ENCODE results near the gene BCL7A. TPM values are rescaled to one million over a fixed set of nuclear protein-coding genes. Genes with fewer than 3 reads are reported as not detected.
"Not testable (repeated sequence)": the region's sequence is repeated elsewhere in the genome, so short reads cannot be mapped to it uniquely, and the experiment has no call there.

Gene BCL7A
- total and polyA plus RNA-seq, 2 experiments from 2014 or later: 12.7 to 14.9 TPM

- not testable (repeated sequence) for H3K4me1 ChIP-seq (ENCODE audit: insufficient read depth); H3F3A ChIP-seq (replicated peaks; ENCODE audit: low read depth); DNase-seq (ENCODE audit: low spot score); H3K27me3 Mint-ChIP-seq (ENCODE audit: insufficient read depth, low read depth, poor library complexity); H3K36me3 Mint-ChIP-seq (ENCODE audit: low read depth); H3K36me3 ChIP-seq (ENCODE audit: insufficient read depth); H3K9me3 Mint-ChIP-seq; H2AFZ ChIP-seq; H3K27ac ChIP-seq (ENCODE audit: low read depth); H3K4me2 ChIP-seq; H3K27ac Mint-ChIP-seq; ATAC-seq; H3K4me3 Mint-ChIP-seq; H3K27me3 ChIP-seq (ENCODE audit: insufficient read depth); H3K79me2 ChIP-seq (replicated peaks; ENCODE audit: insufficient read depth); H3K4me3 ChIP-seq; H3K9me2 ChIP-seq (ENCODE audit: insufficient read depth); H4K20me1 ChIP-seq (replicated peaks; ENCODE audit: insufficient read depth); H3K4me1 Mint-ChIP-seq
These were observed 33.2 kb upstream of the BCL7A start for GRCh38 chr12:121988519-121988918.

GRCh38 chr12:121989276-121990113 is 32.2 kb upstream of the BCL7A start:
- Histone ChIP-seq H3K27ac (ENCODE audit: low read depth) (no peak overlapping the region), H3K27me3 (ENCODE audit: insufficient read depth) (no peaks in the 10 kb centered on the region), H2AFZ (no peak overlapping the region), H3K4me3 (no peak overlapping the region), H3K9me2 (ENCODE audit: insufficient read depth) (no peaks in the 10 kb centered on the region), H3K79me2 (replicated peaks; ENCODE audit: insufficient read depth) (no peaks in the 10 kb centered on the region), H3K4me1 (ENCODE audit: insufficient read depth) (no peaks in the 10 kb centered on the region), H4K20me1 (replicated peaks; ENCODE audit: insufficient read depth) (no peaks in the 10 kb centered on the region), H3K36me3 (ENCODE audit: insufficient read depth) (no peaks in the 10 kb centered on the region), H3K4me2 (no peak overlapping the region), H3F3A (replicated peaks; ENCODE audit: low read depth) (no peaks in the 10 kb centered on the region)
- Mint-ChIP-seq H3K36me3 (ENCODE audit: low read depth) (no peaks in the 10 kb centered on the region), H3K9me3 (peaks cover 7% of the 10 kb centered on the region; the same call in 2 of the 3 replicates), H3K27me3 (ENCODE audit: insufficient read depth, low read depth, poor library complexity) (peaks cover 3% of the 10 kb centered on the region), H3K4me3 (no peak overlapping the region), H3K4me1 (no peaks in the 10 kb centered on the region), H3K27ac (no peak overlapping the region)
- no peak for DNase-seq (ENCODE audit: low spot score)
- no peak for ATAC-seq
- TF ChIP-seq ETS1 (IDR thresholded peaks at IDR 0.05): no peak
- no peak for TF ChIP-seq ZNF462 (CRISPR knock-in tag; IDR thresholded peaks at IDR 0.05)
- no peak for TF ChIP-seq EZH2phosphoT487 (IDR thresholded peaks at IDR 0.05; ENCODE audit: unreplicated experiment)
- TF ChIP-seq NANOG (IDR thresholded peaks at IDR 0.05; ENCODE audit: borderline replicate concordance): no peak
- TF ChIP-seq STAT1 (IDR thresholded peaks at IDR 0.05; ENCODE audit: unreplicated experiment): no peak
- no peak for TF ChIP-seq ZNF114 (CRISPR knock-in tag; IDR thresholded peaks at IDR 0.05)
- no peak for TF ChIP-seq CTCF (conservative IDR thresholded peaks at IDR 0.05; ENCODE audit: low read depth in 2 of 2)
- no peak for TF ChIP-seq REST (IDR thresholded peaks at IDR 0.05; ENCODE audit: unreplicated experiment)
